GDM1 (cell line): Measurements from ENCODE around the gene BPNT1.
"Not testable (repeated sequence)": the region's sequence is repeated elsewhere in the genome, so short reads cannot be mapped to it uniquely, and the experiment has no call there.

Experiments
- DNase-seq: peaks from one replicate; lab custom pipeline; 2025; lab: John Stamatoyannopoulos, UW

Gene BPNT1

GRCh38 chr1:220077887-220078286 is 11.7 kb downstream of the BPNT1 start:
- no peak for DNase-seq

GRCh38 chr1:220076861-220077762 is 12.5 kb downstream of the BPNT1 start:
- DNase-seq: no peak

GRCh38 chr1:220067269-220068204 is 22.1 kb downstream of the BPNT1 start:
- no peak for DNase-seq

GRCh38 chr1:220062629-220063028 is 27.0 kb downstream of the BPNT1 start:
- no peak for DNase-seq

GRCh38 chr1:220060876-220061275 is 28.7 kb downstream of the BPNT1 start:
- DNase-seq: no peak

- DNase-seq: no peak
Observed at GRCh38 chr1:220056374-220056773, 33.2 kb downstream of the BPNT1 start.

GRCh38 chr1:220046052-220046930 is 43.3 kb downstream of the BPNT1 start, which contains the start of gene EPRS1:
TSS of gene EPRS1 (minus strand) at chr1:220046505. CDS start at chr1:220046388, 117 bp downstream.
- DNase-seq: peak; percentile 97

GRCh38 chr1:220045356-220046051 is 44.1 kb downstream of the BPNT1 start:
- no peak for DNase-seq

GRCh38 chr1:220044678-220045355 is 44.8 kb downstream of the BPNT1 start:
- no peak for DNase-seq

- no peak for DNase-seq
Observed at GRCh38 chr1:220043646-220044045, 45.9 kb downstream of the BPNT1 start.

- DNase-seq: no peak
Observed at GRCh38 chr1:220040028-220040596, 49.5 kb downstream of the BPNT1 start.

GRCh38 chr1:220038640-220039039 is 50.9 kb downstream of the BPNT1 start:
- no peak for DNase-seq

- DNase-seq: not testable (repeated sequence)
Observed at GRCh38 chr1:220037810-220038209, 51.8 kb downstream of the BPNT1 start.

- no peak for DNase-seq
Observed at GRCh38 chr1:220032911-220033310, 56.7 kb downstream of the BPNT1 start.

GRCh38 chr1:220031287-220031686 is 58.3 kb downstream of the BPNT1 start:
- no peak for DNase-seq

- no peak for DNase-seq
Observed at GRCh38 chr1:220028346-220028895, 61.2 kb downstream of the BPNT1 start.

GRCh38 chr1:220019071-220019470 is 70.5 kb downstream of the BPNT1 start:
- DNase-seq: no peak

GRCh38 chr1:220013497-220013896 is 76.1 kb downstream of the BPNT1 start:
- no peak for DNase-seq

GRCh38 chr1:220012259-220012658 is 77.3 kb downstream of the BPNT1 start:
- DNase-seq: no peak

GRCh38 chr1:220011620-220012019 is 78.0 kb downstream of the BPNT1 start:
- DNase-seq: no peak
